ENCODE results near the gene OSBPL3. TPM values are rescaled to one million over a fixed set of nuclear protein-coding genes. Genes with fewer than 3 reads are reported as not detected.

OSBPL3 gene
- polyA plus RNA-seq, 3 donors, result 2.6 to 9.2 (median 3.7) TPM

DNA sequence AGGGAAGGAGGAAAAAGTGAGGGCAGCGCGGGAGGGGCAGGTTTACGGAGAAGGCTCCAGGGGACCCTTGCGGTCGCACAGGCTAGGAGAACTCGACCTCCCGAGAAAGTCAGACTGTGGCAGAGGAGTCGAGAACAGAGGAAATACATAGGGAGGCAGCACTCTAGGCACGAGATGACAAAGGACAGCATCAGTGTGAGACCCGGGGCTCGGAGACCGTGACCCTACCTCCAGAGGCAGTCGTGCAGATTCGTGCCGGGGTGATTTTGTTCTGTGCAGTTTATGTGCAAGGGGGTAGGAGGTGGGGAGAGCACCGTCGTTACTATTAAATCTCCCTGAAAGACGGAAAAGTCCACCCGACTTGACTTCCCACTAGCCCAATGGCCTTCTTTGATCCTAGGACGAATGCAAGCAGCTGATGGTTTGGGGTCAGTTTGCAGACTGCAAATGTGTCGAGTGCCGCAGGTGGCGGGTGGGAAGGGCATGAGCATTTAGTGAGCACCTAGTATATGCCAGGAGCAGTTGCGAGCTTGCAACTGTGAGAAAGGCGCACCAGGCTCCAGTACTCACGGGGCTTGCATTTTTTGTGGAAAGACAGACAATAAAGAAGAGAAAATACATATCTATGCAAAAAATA is 674 bp upstream of the OSBPL3 start:
- TF ChIP-seq, protein P1, sequence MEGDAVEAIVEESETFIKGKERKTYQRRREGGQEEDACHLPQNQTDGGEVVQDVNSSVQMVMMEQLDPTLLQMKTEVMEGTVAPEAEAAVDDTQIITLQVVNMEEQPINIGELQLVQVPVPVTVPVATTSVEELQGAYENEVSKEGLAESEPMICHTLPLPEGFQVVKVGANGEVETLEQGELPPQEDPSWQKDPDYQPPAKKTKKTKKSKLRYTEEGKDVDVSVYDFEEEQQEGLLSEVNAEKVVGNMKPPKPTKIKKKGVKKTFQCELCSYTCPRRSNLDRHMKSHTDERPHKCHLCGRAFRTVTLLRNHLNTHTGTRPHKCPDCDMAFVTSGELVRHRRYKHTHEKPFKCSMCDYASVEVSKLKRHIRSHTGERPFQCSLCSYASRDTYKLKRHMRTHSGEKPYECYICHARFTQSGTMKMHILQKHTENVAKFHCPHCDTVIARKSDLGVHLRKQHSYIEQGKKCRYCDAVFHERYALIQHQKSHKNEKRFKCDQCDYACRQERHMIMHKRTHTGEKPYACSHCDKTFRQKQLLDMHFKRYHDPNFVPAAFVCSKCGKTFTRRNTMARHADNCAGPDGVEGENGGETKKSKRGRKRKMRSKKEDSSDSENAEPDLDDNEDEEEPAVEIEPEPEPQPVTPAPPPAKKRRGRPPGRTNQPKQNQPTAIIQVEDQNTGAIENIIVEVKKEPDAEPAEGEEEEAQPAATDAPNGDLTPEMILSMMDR (IDR thresholded peaks at IDR 0.05), result no peak
- no peaks in the 10 kb centered on the region for H3K36me3 ChIP-seq (replicated peaks in 1 of 2; ENCODE audit: control insufficient read depth in 1 of 2, insufficient read depth in 2 of 2, low read length in 2 of 2)
- peaks cover 0 to 2% (median 0%) of the 10 kb centered on the region in 7 donors for H3K9me3 Mint-ChIP-seq
- intact Hi-C loops (cut with micrococcal nuclease), result loop anchor here (5.0 to 10.0 kb wide), 3 partner anchors 107 to 158 kb away; no protein-coding TSS in a partner anchor
- H3K9me3 ChIP-seq (replicated peaks in 1 of 2; ENCODE audit: control insufficient read depth in 1 of 2, insufficient read depth in 1 of 2, low read length in 2 of 2), result no peaks in the 10 kb centered on the region
- H3K36me3 Mint-ChIP-seq, result peaks cover 0 to 11% of the 10 kb centered on the region in 2 donors
- H3K27me3 Mint-ChIP-seq (ENCODE audit: low read depth in 3 of 3), result peaks cover 14 to 25% (median 14%) of the 10 kb centered on the region in 3 donors
- WGBS (ENCODE audit: insufficient coverage), result 1% methylated on average over 18 of the region's 26 CpGs
- peaks cover 14% of the 10 kb centered on the region for H3K79me2 ChIP-seq (ENCODE audit: insufficient read depth, low read length)
- DNase-seq, result peak in 1 of 3 donors; percentile 31
- peaks cover 34 to 51% of the 10 kb centered on the region in 2 donors for H3K4me1 ChIP-seq (ENCODE audit: control insufficient read depth in 1 of 2, insufficient read depth in 2 of 2, low read length in 2 of 2)
- H3K4me2 ChIP-seq (replicated peaks; ENCODE audit: extremely low read depth, low read length, poor library complexity, severe bottlenecking), result peak overlapping the region; percentile 99
- H3K4me3 Mint-ChIP-seq, result peak overlapping the region; percentile 98 to 99
- peak overlapping the region; percentile 83 for H3K9ac ChIP-seq (ENCODE audit: insufficient read depth, low read length, poor library complexity, severe bottlenecking)
- peaks cover 8% of the 10 kb centered on the region for H4K20me1 ChIP-seq (ENCODE audit: insufficient read depth, low read length)
- H3K27me3 ChIP-seq (ENCODE audit: control insufficient read depth in 2 of 2, insufficient read depth in 2 of 2, low read length in 2 of 2), result peaks cover 4 to 11% of the 10 kb centered on the region in 2 donors
- peaks cover 43% of the 10 kb centered on the region for H3K4me1 Mint-ChIP-seq
- H3K4me3 ChIP-seq (replicated peaks in 1 of 3; ENCODE audit: low read depth in 2 of 3, low read length in 3 of 3), result peak overlapping the region; percentile 87 to 94 (median 93)
- peak overlapping the region; percentile 96 for H2AFZ ChIP-seq (ENCODE audit: insufficient read depth, low read depth, low read length, poor library complexity, severe bottlenecking)
- H3K27ac Mint-ChIP-seq, result peak overlapping the region; percentile 90 to 97 (median 95)
- peak overlapping the region; percentile 69 to 93 for H3K27ac ChIP-seq (ENCODE audit: low read depth in 1 of 2, low read length in 2 of 2)

DNA sequence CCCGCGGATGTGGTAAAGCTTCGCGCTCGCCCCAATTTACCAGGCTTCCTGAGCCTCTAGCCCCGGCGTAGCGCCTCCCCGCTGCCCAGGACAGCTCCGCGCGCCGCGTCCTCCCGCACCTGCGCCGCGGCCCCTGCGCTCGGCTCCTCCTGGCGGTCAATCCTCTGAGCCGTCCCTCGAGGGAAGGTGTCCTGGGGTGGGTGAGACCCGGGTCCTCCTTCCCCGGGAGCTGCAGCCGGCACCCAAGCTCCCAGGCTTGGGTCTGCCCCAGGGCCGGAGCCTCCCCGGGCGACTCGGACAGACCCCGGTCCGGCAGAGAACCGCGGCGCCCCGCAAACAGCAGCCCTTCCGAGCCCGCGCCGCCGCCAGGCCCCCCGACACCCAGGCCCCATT is 512 bp downstream of the OSBPL3 start:
- Mint-ChIP-seq H3K27me3 (ENCODE audit: low read depth in 3 of 3) (peaks cover 14 to 25% (median 14%) of the 10 kb centered on the region in 3 donors), H3K4me1 (peaks cover 45% of the 10 kb centered on the region), H3K4me3 (peak overlapping the region; percentile 94 to 98), H3K9me3 (peaks cover 0 to 2% (median 0%) of the 10 kb centered on the region in 7 donors), H3K36me3 (peaks cover 2 to 13% of the 10 kb centered on the region in 2 donors), H3K27ac (peak overlapping the region in 1 of 7 donors; percentile 42)
- intact Hi-C loops (cut with micrococcal nuclease), result no loop called here
- Histone ChIP-seq H4K20me1 (ENCODE audit: insufficient read depth, low read length) (peaks cover 8% of the 10 kb centered on the region), H3K36me3 (replicated peaks in 1 of 2; ENCODE audit: control insufficient read depth in 1 of 2, insufficient read depth in 2 of 2, low read length in 2 of 2) (no peaks in the 10 kb centered on the region), H3K9ac (ENCODE audit: insufficient read depth, low read length, poor library complexity, severe bottlenecking) (peak overlapping the region; percentile 83), H3K4me3 (replicated peaks in 1 of 3; ENCODE audit: low read depth in 2 of 3, low read length in 3 of 3) (peak overlapping the region; percentile 49 to 93 (median 74)), H2AFZ (ENCODE audit: insufficient read depth, low read depth, low read length, poor library complexity, severe bottlenecking) (peak overlapping the region; percentile 96), H3K4me2 (replicated peaks; ENCODE audit: extremely low read depth, low read length, poor library complexity, severe bottlenecking) (peak overlapping the region; percentile 99), H3K79me2 (ENCODE audit: insufficient read depth, low read length) (peaks cover 14% of the 10 kb centered on the region), H3K27ac (ENCODE audit: low read depth in 1 of 2, low read length in 2 of 2) (peak overlapping the region in 1 of 2 donors; percentile 57), H3K9me3 (replicated peaks in 1 of 2; ENCODE audit: control insufficient read depth in 1 of 2, insufficient read depth in 1 of 2, low read length in 2 of 2) (no peaks in the 10 kb centered on the region), H3K27me3 (ENCODE audit: control insufficient read depth in 2 of 2, insufficient read depth in 2 of 2, low read length in 2 of 2) (peaks cover 4 to 11% of the 10 kb centered on the region in 2 donors), H3K4me1 (ENCODE audit: control insufficient read depth in 1 of 2, insufficient read depth in 2 of 2, low read length in 2 of 2) (peaks cover 34 to 50% of the 10 kb centered on the region in 2 donors)
- under 1% methylated on average over 42 of the region's 42 CpGs for WGBS (ENCODE audit: insufficient coverage)
- peak; percentile 29 to 43 (median 38) for DNase-seq
- TF ChIP-seq, protein P1 (IDR thresholded peaks at IDR 0.05), result peak; percentile 49
